ENCODE data around the gene AFG1L. TPM values are rescaled to one million over a fixed set of nuclear protein-coding genes. Genes with fewer than 3 reads are reported as not detected.

AFG1L gene
- total RNA-seq, 1 experiment from 2014 or later = 7.2 TPM

GRCh38 chr6:108566406-108566805 is 271.6 kb downstream of the AFG1L start:
- H3K4me1 Mint-ChIP-seq (ENCODE audit: low read depth, unreplicated experiment) = peaks cover 29% of the 10 kb centered on the region
- no peak for TF ChIP-seq CTCF (IDR thresholded peaks at IDR 0.05; ENCODE audit: insufficient read depth in 1 of 2, low read depth in 1 of 2, low read length in 1 of 2, severe bottlenecking in 1 of 2, unreplicated experiment in 1 of 2)
- POLR2A ChIA-PET = no interaction called here
- H3K9me3 Mint-ChIP-seq (ENCODE audit: unreplicated experiment) = no peaks in the 10 kb centered on the region
- Histone ChIP-seq H3K27me3 (replicated peaks; ENCODE audit: control insufficient read depth, insufficient read depth, low read length) (no peaks in the 10 kb centered on the region), H3K36me3 (ENCODE audit: control insufficient read depth, insufficient read depth, low read length) (peaks cover 4% of the 10 kb centered on the region), H3K9me3 (no peaks in the 10 kb centered on the region), H3K4me1 (peaks cover 12% of the 10 kb centered on the region), H3K4me3 (ENCODE audit: low read depth, low read length) (no peak overlapping the region)
- DNase-seq = no peak
- H3K27ac Mint-ChIP-seq (ENCODE audit: unreplicated experiment) = no peak overlapping the region
- peaks cover 42% of the 10 kb centered on the region for H3K36me3 Mint-ChIP-seq (ENCODE audit: insufficient read depth, unreplicated experiment)
- CTCF ChIA-PET = no interaction called here
- no peaks in the 10 kb centered on the region for H3K27me3 Mint-ChIP-seq (ENCODE audit: insufficient read depth, unreplicated experiment)
- intact Hi-C loops (cut with micrococcal nuclease; ENCODE audit: unreplicated experiment) = no loop called here
- H3K4me3 Mint-ChIP-seq (ENCODE audit: unreplicated experiment) = no peak overlapping the region
- no TSS peak for BruUV-seq (replicated peaks)

GRCh38 chr6:108568101-108568500 is 273.2 kb downstream of the AFG1L start:
- peaks cover 34% of the 10 kb centered on the region for H3K36me3 Mint-ChIP-seq (ENCODE audit: insufficient read depth, unreplicated experiment)
- intact Hi-C loops (cut with micrococcal nuclease; ENCODE audit: unreplicated experiment) = no loop called here
- Histone ChIP-seq H3K9me3 (no peaks in the 10 kb centered on the region), H3K4me3 (ENCODE audit: low read depth, low read length) (no peak overlapping the region), H3K4me1 (peaks cover 10% of the 10 kb centered on the region), H3K27me3 (replicated peaks; ENCODE audit: control insufficient read depth, insufficient read depth, low read length) (no peaks in the 10 kb centered on the region), H3K36me3 (ENCODE audit: control insufficient read depth, insufficient read depth, low read length) (peaks cover 4% of the 10 kb centered on the region)
- H3K27ac Mint-ChIP-seq (ENCODE audit: unreplicated experiment) = peak overlapping the region; percentile 9
- DNase-seq = no peak
- no TSS peak for BruUV-seq (replicated peaks)
- no peaks in the 10 kb centered on the region for H3K9me3 Mint-ChIP-seq (ENCODE audit: unreplicated experiment)
- peaks cover 23% of the 10 kb centered on the region for H3K4me1 Mint-ChIP-seq (ENCODE audit: low read depth, unreplicated experiment)
- POLR2A ChIA-PET = no interaction called here
- no peak overlapping the region for H3K4me3 Mint-ChIP-seq (ENCODE audit: unreplicated experiment)
- CTCF ChIA-PET = interaction anchor here (0.7 kb wide), 1 partner anchor 71 kb away, joined by 3 read pairs; no protein-coding TSS in a partner anchor
- no peaks in the 10 kb centered on the region for H3K27me3 Mint-ChIP-seq (ENCODE audit: insufficient read depth, unreplicated experiment)
- TF ChIP-seq CTCF (IDR thresholded peaks at IDR 0.05; ENCODE audit: insufficient read depth in 1 of 2, low read depth in 1 of 2, low read length in 1 of 2, severe bottlenecking in 1 of 2, unreplicated experiment in 1 of 2) = no peak

DNA sequence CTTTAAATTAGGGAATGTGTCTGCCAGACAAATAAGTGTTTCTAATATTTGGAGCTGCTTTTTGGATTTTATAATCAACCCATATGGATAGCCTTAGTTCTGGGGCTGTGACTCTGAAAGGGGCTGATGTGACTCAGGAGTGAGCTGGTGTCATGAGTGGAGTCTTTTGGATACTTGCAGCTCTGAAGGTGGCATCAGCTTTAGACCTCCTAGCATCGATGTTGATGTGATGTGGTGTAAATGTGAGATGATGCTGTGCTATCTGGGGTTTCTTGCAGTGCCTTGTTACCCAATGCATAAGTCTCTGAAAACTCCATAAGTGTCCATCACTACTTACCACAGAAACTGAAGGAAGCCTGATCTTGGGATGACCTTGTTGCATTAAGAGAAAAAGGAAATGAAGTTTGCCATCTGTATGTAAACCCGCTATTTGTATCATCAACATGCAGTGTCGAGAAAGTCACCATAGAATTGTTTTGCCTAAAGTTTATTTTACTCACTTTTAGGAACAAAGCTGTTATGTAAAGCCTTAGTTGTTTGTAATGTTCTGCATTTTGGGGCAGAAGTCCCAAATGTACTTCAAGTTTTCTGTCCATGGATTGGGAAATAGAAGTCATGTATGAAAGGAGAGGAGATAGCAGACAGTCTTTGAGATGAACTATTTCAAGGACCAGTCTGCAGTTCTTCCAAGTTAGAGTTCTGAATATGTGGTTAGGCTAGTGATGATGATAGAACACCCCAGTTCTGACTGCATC is 273.9 kb downstream of the AFG1L start:
- no peaks in the 10 kb centered on the region for H3K9me3 Mint-ChIP-seq (ENCODE audit: unreplicated experiment)
- H3K27me3 Mint-ChIP-seq (ENCODE audit: insufficient read depth, unreplicated experiment) = no peaks in the 10 kb centered on the region
- CTCF ChIA-PET = no interaction called here
- Histone ChIP-seq H3K36me3 (ENCODE audit: control insufficient read depth, insufficient read depth, low read length) (peaks cover 4% of the 10 kb centered on the region), H3K4me3 (ENCODE audit: low read depth, low read length) (no peak overlapping the region), H3K27me3 (replicated peaks; ENCODE audit: control insufficient read depth, insufficient read depth, low read length) (no peaks in the 10 kb centered on the region), H3K9me3 (no peaks in the 10 kb centered on the region), H3K4me1 (peaks cover 6% of the 10 kb centered on the region; the same call in 1 of the 2 replicates)
- H3K36me3 Mint-ChIP-seq (ENCODE audit: insufficient read depth, unreplicated experiment) = peaks cover 29% of the 10 kb centered on the region
- POLR2A ChIA-PET = no interaction called here
- H3K27ac Mint-ChIP-seq (ENCODE audit: unreplicated experiment) = peak overlapping the region; percentile 9
- DNase-seq = no peak
- TF ChIP-seq CTCF (IDR thresholded peaks at IDR 0.05; ENCODE audit: insufficient read depth in 1 of 2, low read depth in 1 of 2, low read length in 1 of 2, severe bottlenecking in 1 of 2, unreplicated experiment in 1 of 2) = no peak
- intact Hi-C loops (cut with micrococcal nuclease; ENCODE audit: unreplicated experiment) = no loop called here
- no peak overlapping the region for H3K4me3 Mint-ChIP-seq (ENCODE audit: unreplicated experiment)
- peaks cover 18% of the 10 kb centered on the region for H3K4me1 Mint-ChIP-seq (ENCODE audit: low read depth, unreplicated experiment)
- BruUV-seq (replicated peaks) = no TSS peak
